PC-9 (cell line): ENCODE measurements around the gene RHAG. TPM values are rescaled to one million over a fixed set of nuclear protein-coding genes. Genes with fewer than 3 reads are reported as not detected.

Source experiments
- BruUV-seq: library from RNA; stranded (reverse); fragments of 400-500 nt; replicated peaks from 2 replicates; lab custom pipeline; 2021; lab: Mats Ljungman, UMichigan
- CTCF ChIA-PET: fragments of 300-600 bp; sonication (Branson Sonifier 250); formaldehyde crosslinking; loops from one replicate; lab custom pipeline; 2022; ENCODE audit warnings: antibody characterized with exemption; lab: Charles Lee
- POLR2A ChIA-PET: fragments of 300-600 bp; sonication (Branson Sonifier 250); formaldehyde crosslinking; loops from one replicate; lab custom pipeline; 2022; ENCODE audit warnings: antibody characterized with exemption; ENCODE audit not compliant: unreplicated experiment; lab: Charles Lee
- DNase-seq, 2 experiments: peaks; one replicate each; pipeline versions ENCODE4 v3.0.0 to v3.0.0-alpha.2; 2015 to 2022; ENCODE audit warnings: mixed read lengths in 1 of 2
- H2AFZ ChIP-seq: fragments of 200-600 bp; sonication (generic); 2 replicates; pipeline ENCODE4 v1.8.1; 2017; ENCODE audit warnings: antibody characterized with exemption
- H3F3A ChIP-seq: fragments of 200-600 bp; sonication (generic); 2 replicates; pipeline ENCODE4 v1.8.1; 2017; ENCODE audit warnings: antibody characterized with exemption, mild to moderate bottlenecking, low read depth; ENCODE audit not compliant: insufficient read depth
- H3K27ac ChIP-seq: fragments of 200-600 bp; sonication (generic); 2 replicates; pipeline ENCODE4 v1.6.1; 2016; ENCODE audit warnings: mixed run types
- H3K27me3 ChIP-seq: fragments of 200-600 bp; sonication (generic); 2 replicates; pipeline ENCODE4 v1.6.1; 2016; ENCODE audit warnings: low read depth, mixed run types; ENCODE audit not compliant: insufficient read depth
- H3K36me3 ChIP-seq: fragments of 200-600 bp; sonication (generic); 2 replicates; pipeline ENCODE4 v1.6.1; 2016; ENCODE audit warnings: low read depth, mixed run types
- H3K4me1 ChIP-seq: fragments of 200-600 bp; sonication (generic); replicated peaks from 2 replicates; pipeline ENCODE4 v1.6.1; 2016; ENCODE audit warnings: mixed run types; ENCODE audit not compliant: insufficient read depth
- H3K4me2 ChIP-seq: fragments of 200-600 bp; sonication (generic); 2 replicates; pipeline ENCODE4 v1.6.1; 2017; ENCODE audit warnings: mixed run types
- H3K4me3 ChIP-seq: fragments of 200-600 bp; sonication (generic); 2 replicates; pipeline ENCODE4 v1.6.1; 2016; ENCODE audit warnings: mixed run types
- H3K79me2 ChIP-seq: fragments of 200-600 bp; sonication (generic); 2 replicates; pipeline ENCODE4 v1.6.1; 2017; ENCODE audit warnings: low read depth, mixed run types
- H3K9me2 ChIP-seq: fragments of 200-600 bp; sonication (generic); 2 replicates; pipeline ENCODE4 v1.8.1; 2017; ENCODE audit warnings: mild to moderate bottlenecking; ENCODE audit not compliant: insufficient read depth
- H3K9me3 ChIP-seq: fragments of 200-600 bp; sonication (generic); 2 replicates; pipeline ENCODE4 v1.8.1; 2016; ENCODE audit warnings: low read depth; ENCODE audit not compliant: insufficient read depth
- H4K20me1 ChIP-seq: fragments of 200-600 bp; sonication (generic); 2 replicates; pipeline ENCODE4 v1.8.1; 2017; ENCODE audit not compliant: insufficient read depth
- CTCF ChIP-seq: fragments of 200-600 bp; sonication (generic); conservative IDR thresholded peaks from 2 replicates; pipeline ENCODE4 v1.6.1; 2017; ENCODE audit warnings: mixed run types, antibody characterized with exemption, mild to moderate bottlenecking, moderate library complexity
- EZH2 ChIP-seq: fragments of 200-600 bp; sonication (generic); IDR thresholded peaks from 2 replicates; pipeline ENCODE4 v1.8.0; 2017; ENCODE audit warnings: antibody characterized with exemption, low read depth
- intact Hi-C: fragments of 100-400 bp; cut with micrococcal nuclease; formaldehyde crosslinking; loops from one replicate; pipeline ENCODE4 v1.10.0; 2022; ENCODE audit not compliant: unreplicated experiment
- total RNA-seq: library from RNA; stranded (reverse); gene quantifications from 2 replicates; pipeline ENCODE4 v1.2.3, GENCODE V29; 2021

RHAG gene
- total RNA-seq, 1 experiment from 2014 or later = not detected

GRCh38 chr6:49570474-49571079 lies 66.1 kb downstream of the RHAG start:
- no peaks in the 10 kb centered on the region for H3K79me2 ChIP-seq
- CTCF ChIA-PET = interaction anchor here (0.6 to 1.1 kb wide), 3 partner anchors 36 to 79 kb away, joined by 3 read pairs; no protein-coding TSS in a partner anchor
- no peak overlapping the region for H3K27ac ChIP-seq
- no peak overlapping the region for H3K4me2 ChIP-seq
- TF ChIP-seq CTCF (peak; percentile 49), EZH2 (no peak)
- peak overlapping the region; percentile 37 for H2AFZ ChIP-seq
- H3K4me1 ChIP-seq = peaks cover 16% of the 10 kb centered on the region
- intact Hi-C loops = no loop called here
- H3K27me3 ChIP-seq = no peaks in the 10 kb centered on the region
- no peak overlapping the region for H3K4me3 ChIP-seq
- peak in 1 of 2 experiments; percentile 47 for DNase-seq
- no peaks in the 10 kb centered on the region for H4K20me1 ChIP-seq
- H3K9me2 ChIP-seq = no peaks in the 10 kb centered on the region
- H3K36me3 ChIP-seq = no peaks in the 10 kb centered on the region
- H3K9me3 ChIP-seq = 0 out of 2 replicates have a peak, but pooled peaks cover under 1% of the 10 kb centered on the region
- POLR2A ChIA-PET = no interaction called here
- BruUV-seq = no TSS peak
- no peaks in the 10 kb centered on the region for H3F3A ChIP-seq

GRCh38 chr6:49565855-49566254 lies 70.8 kb downstream of the RHAG start:
- no TSS peak for BruUV-seq
- no peaks in the 10 kb centered on the region for H3K9me2 ChIP-seq
- H3K27ac ChIP-seq = no peak overlapping the region
- intact Hi-C loops = no loop called here
- H3K27me3 ChIP-seq = no peaks in the 10 kb centered on the region
- H3K79me2 ChIP-seq = no peaks in the 10 kb centered on the region
- peaks cover 4% of the 10 kb centered on the region; the same call in 1 of the 2 replicates for H3K9me3 ChIP-seq
- no peak overlapping the region for H3K4me3 ChIP-seq
- TF ChIP-seq CTCF (no peak), EZH2 (no peak)
- ChIA-PET POLR2A (interaction anchor here (0.6 kb wide), 1 partner anchor 117 kb away, joined by 8 read pairs; no protein-coding TSS in a partner anchor), CTCF (no interaction called here)
- no peak overlapping the region for H3K4me2 ChIP-seq
- H3K36me3 ChIP-seq = no peaks in the 10 kb centered on the region
- H2AFZ ChIP-seq = no peak overlapping the region
- H3K4me1 ChIP-seq = peaks cover 17% of the 10 kb centered on the region
- no peaks in the 10 kb centered on the region for H4K20me1 ChIP-seq
- DNase-seq = no peak
- H3F3A ChIP-seq = no peaks in the 10 kb centered on the region

- H3K27ac ChIP-seq = no peak overlapping the region
- no peaks in the 10 kb centered on the region for H3K9me2 ChIP-seq
- CTCF ChIA-PET = no interaction called here
- POLR2A ChIA-PET = no interaction called here
- intact Hi-C loops = no loop called here
- no peaks in the 10 kb centered on the region for H3K36me3 ChIP-seq
- TF ChIP-seq EZH2 = no peak
- TF ChIP-seq CTCF = no peak
- peaks cover 4% of the 10 kb centered on the region; the same call in 1 of the 2 replicates for H3K9me3 ChIP-seq
- H4K20me1 ChIP-seq = no peaks in the 10 kb centered on the region
- H3K4me1 ChIP-seq = peaks cover 11% of the 10 kb centered on the region
- H3K4me2 ChIP-seq = no peak overlapping the region
- no peaks in the 10 kb centered on the region for H3K27me3 ChIP-seq
- no peaks in the 10 kb centered on the region for H3K79me2 ChIP-seq
- H3F3A ChIP-seq = no peaks in the 10 kb centered on the region
- no peak overlapping the region for H3K4me3 ChIP-seq
- no TSS peak for BruUV-seq
- no peak overlapping the region for H2AFZ ChIP-seq
- no peak for DNase-seq
These were observed 71.4 kb downstream of the RHAG start for GRCh38 chr6:49565261-49565660.
